ENCODE results near the gene HTATIP2. TPM values are rescaled to one million over a fixed set of nuclear protein-coding genes. Genes with fewer than 3 reads are reported as not detected.

HTATIP2 gene
- total and polyA plus RNA-seq, 2 of the 4 experiments (the other 2 are of a cell fraction): 7.2 to 11.6 TPM

GRCh38 chr11:20429216-20429615 is 65.7 kb downstream of the HTATIP2 start:
- no peak overlapping the region for H2AK5ac ChIP-seq (ENCODE audit: low read depth, low read length)
- no peak overlapping the region for H4K91ac ChIP-seq (ENCODE audit: insufficient read depth, low read depth, low read length)
- no TSS peak for BruUV-seq (replicated peaks)
- TF ChIP-seq, protein P1, sequence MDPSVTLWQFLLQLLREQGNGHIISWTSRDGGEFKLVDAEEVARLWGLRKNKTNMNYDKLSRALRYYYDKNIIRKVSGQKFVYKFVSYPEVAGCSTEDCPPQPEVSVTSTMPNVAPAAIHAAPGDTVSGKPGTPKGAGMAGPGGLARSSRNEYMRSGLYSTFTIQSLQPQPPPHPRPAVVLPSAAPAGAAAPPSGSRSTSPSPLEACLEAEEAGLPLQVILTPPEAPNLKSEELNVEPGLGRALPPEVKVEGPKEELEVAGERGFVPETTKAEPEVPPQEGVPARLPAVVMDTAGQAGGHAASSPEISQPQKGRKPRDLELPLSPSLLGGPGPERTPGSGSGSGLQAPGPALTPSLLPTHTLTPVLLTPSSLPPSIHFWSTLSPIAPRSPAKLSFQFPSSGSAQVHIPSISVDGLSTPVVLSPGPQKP (IDR thresholded peaks at IDR 0.05; ENCODE audit: borderline replicate concordance, low read depth, low read length): no peak
- TF ChIP-seq FOS (IDR thresholded peaks at IDR 0.05; ENCODE audit: low read depth, low read length) (no peak), CEBPB (IDR thresholded peaks at IDR 0.05; ENCODE audit: low read depth, low read length) (no peak)
- TF ChIP-seq, protein P2, sequence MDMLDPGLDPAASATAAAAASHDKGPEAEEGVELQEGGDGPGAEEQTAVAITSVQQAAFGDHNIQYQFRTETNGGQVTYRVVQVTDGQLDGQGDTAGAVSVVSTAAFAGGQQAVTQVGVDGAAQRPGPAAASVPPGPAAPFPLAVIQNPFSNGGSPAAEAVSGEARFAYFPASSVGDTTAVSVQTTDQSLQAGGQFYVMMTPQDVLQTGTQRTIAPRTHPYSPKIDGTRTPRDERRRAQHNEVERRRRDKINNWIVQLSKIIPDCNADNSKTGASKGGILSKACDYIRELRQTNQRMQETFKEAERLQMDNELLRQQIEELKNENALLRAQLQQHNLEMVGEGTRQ (IDR thresholded peaks at IDR 0.05; ENCODE audit: low read depth, low read length): no peak
- H4K20me1 ChIP-seq (ENCODE audit: insufficient read depth, low read length): no peaks in the 10 kb centered on the region
- no peak overlapping the region for H3K4me2 ChIP-seq (ENCODE audit: low read depth, low read length)
- no peak overlapping the region for H3K14ac ChIP-seq (replicated peaks; ENCODE audit: low read depth, low read length)
- H2BK5ac ChIP-seq (ENCODE audit: low read depth, low read length, poor library complexity, severe bottlenecking): no peak overlapping the region
- dilution Hi-C loops (cut with HindIII; ENCODE audit: low sequenced_read_pairs, unreplicated experiment) (no loop called here), in situ Hi-C loops (cut with MboI; ENCODE audit: low sequenced_read_pairs) (no loop called here), intact Hi-C loops (cut with micrococcal nuclease) (no loop called here)
- no peak overlapping the region for H2BK20ac ChIP-seq (ENCODE audit: low read depth, low read length)
- H2AFZ ChIP-seq (replicated peaks; ENCODE audit: low read length, poor library complexity): no peak overlapping the region
- no peak for DNase-seq
- no peaks in the 10 kb centered on the region for H3K27me3 ChIP-seq (ENCODE audit: control insufficient read depth, insufficient read depth, low read length)
- no peak overlapping the region for H3K4ac ChIP-seq (ENCODE audit: low read depth, low read length)
- ChIA-PET POLR2A (ENCODE audit: unreplicated experiment) (no interaction called here), CTCF (interaction anchor here (1.1 to 1.2 kb wide), 2 partner anchors 12 to 32 kb away, joined by 4 to 7 read pairs; no protein-coding TSS in a partner anchor)
- WGBS, 2 experiments (ENCODE audit: extremely low coverage in 2 of 2, insufficient read length in 1 of 2): 100% methylated on average over 1 of the region's 5 CpGs; no CpG with 5 or more reads in 1 of the 2 experiments
- no peak overlapping the region for H4K5ac ChIP-seq (ENCODE audit: low read depth, low read length)
- H3K9ac ChIP-seq (ENCODE audit: low read depth, low read length): no peak overlapping the region
- no peak overlapping the region for H3K27ac ChIP-seq (ENCODE audit: insufficient read depth, low read length)
- no peak overlapping the region for H3K23ac ChIP-seq (ENCODE audit: low read depth, low read length)
- H2BK120ac ChIP-seq (ENCODE audit: low read depth, low read length): no peak overlapping the region
- peaks cover 3% of the 10 kb centered on the region; the same call in 1 of the 2 replicates for H3K9me1 ChIP-seq (ENCODE audit: insufficient read depth, low read length)
- H2AK9ac ChIP-seq (replicated peaks; ENCODE audit: low read depth, low read length, poor library complexity): no peak overlapping the region
- H3K4me3 ChIP-seq (ENCODE audit: insufficient read depth, low read depth, low read length): no peak overlapping the region
- H3K36me3 ChIP-seq (ENCODE audit: control insufficient read depth, insufficient read depth, low read length): peaks cover 3% of the 10 kb centered on the region; the same call in 1 of the 2 replicates
- H4K8ac ChIP-seq (ENCODE audit: low read depth in 2 of 2, low read length in 2 of 2): no peak overlapping the region
- no peak overlapping the region for H3K18ac ChIP-seq (ENCODE audit: low read depth, low read length)
- no peak overlapping the region for H3K56ac ChIP-seq (ENCODE audit: extremely low read depth, insufficient read depth, low read length)
- no peaks in the 10 kb centered on the region for H3K79me1 ChIP-seq (ENCODE audit: low read depth in 1 of 2, low read length in 2 of 2)
- ATAC-seq (ENCODE audit: low read depth): no peak
- no peak overlapping the region for H2BK15ac ChIP-seq (ENCODE audit: low read depth, low read length)
- no peaks in the 10 kb centered on the region for H3K9me3 ChIP-seq (ENCODE audit: control insufficient read depth, insufficient read depth, low read length)
- no peaks in the 10 kb centered on the region for H3K4me1 ChIP-seq (ENCODE audit: control insufficient read depth, insufficient read depth, low read length)

Other genes with a start within 250 kb of the HTATIP2 start
- gene DBX1, start 203.2 kb upstream of the HTATIP2 start, total RNA-seq (2012; rRNA removed): not detected in 2 replicates
- gene DBX1, start 203.2 kb upstream of the HTATIP2 start, polyA plus RNA-seq (2012; rRNA removed): not detected in 2 replicates
- 11.3 and 15.0 TPM in 2 replicates for gene PRMT3, start 24.0 kb downstream of the HTATIP2 start, total RNA-seq (2012; rRNA removed)
- gene PRMT3, start 24.0 kb downstream of the HTATIP2 start, polyA plus RNA-seq (2012; rRNA removed): 6.2 and 8.8 TPM in 2 replicates
- gene SLC6A5, start 235.9 kb downstream of the HTATIP2 start, total RNA-seq (2012; rRNA removed): not detected in 2 replicates
- not detected in 2 replicates for gene SLC6A5, start 235.9 kb downstream of the HTATIP2 start, polyA plus RNA-seq (2012; rRNA removed)

All from IMR-90 (cell line).